Neural progenitor cell (in vitro differentiated cells): ENCODE results near the gene CEP164.

ENCODE experiments used
- EZH2 ChIP-seq: fragments of 200-600 bp; sonication (generic); IDR thresholded peaks from 2 replicates; pipeline ENCODE4 v1.6.1; 2017; ENCODE audit warnings: antibody characterized with exemption, mild to moderate bottlenecking, moderate library complexity
- EZH2phosphoT487 ChIP-seq: fragments of 200-600 bp; sonication (generic); IDR thresholded peaks from 2 replicates; pipeline ENCODE4 v1.6.1; 2017; ENCODE audit warnings: antibody characterized with exemption
- TF ChIP-seq, protein P1 (sequence below): fragments of 200-600 bp; sonication (generic); IDR thresholded peaks from 2 replicates; pipeline ENCODE4 v1.5.1; 2017; ENCODE audit warnings: antibody characterized with exemption, mild to moderate bottlenecking

DNA sequence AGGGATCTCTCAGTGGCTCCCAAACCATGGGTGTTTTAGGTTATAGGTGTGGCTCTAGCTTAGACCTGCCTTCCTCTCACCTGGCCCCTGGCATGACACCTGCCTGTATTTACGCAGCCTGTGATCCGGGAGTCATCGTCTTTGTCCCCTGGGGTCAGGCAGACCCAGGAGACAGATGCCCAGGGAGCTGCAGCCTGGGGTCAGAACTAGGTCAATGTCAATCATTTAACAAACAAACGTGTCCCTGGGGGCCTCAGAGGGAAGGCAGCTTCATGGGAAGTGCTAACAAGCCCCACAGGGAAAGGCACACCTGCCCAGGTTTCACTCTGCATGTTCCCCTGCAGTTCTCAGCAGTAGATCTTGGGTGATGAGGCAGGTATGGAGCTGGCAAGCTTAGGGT is 24.6 kb upstream of the CEP164 start:
- TF ChIP-seq, protein P1, sequence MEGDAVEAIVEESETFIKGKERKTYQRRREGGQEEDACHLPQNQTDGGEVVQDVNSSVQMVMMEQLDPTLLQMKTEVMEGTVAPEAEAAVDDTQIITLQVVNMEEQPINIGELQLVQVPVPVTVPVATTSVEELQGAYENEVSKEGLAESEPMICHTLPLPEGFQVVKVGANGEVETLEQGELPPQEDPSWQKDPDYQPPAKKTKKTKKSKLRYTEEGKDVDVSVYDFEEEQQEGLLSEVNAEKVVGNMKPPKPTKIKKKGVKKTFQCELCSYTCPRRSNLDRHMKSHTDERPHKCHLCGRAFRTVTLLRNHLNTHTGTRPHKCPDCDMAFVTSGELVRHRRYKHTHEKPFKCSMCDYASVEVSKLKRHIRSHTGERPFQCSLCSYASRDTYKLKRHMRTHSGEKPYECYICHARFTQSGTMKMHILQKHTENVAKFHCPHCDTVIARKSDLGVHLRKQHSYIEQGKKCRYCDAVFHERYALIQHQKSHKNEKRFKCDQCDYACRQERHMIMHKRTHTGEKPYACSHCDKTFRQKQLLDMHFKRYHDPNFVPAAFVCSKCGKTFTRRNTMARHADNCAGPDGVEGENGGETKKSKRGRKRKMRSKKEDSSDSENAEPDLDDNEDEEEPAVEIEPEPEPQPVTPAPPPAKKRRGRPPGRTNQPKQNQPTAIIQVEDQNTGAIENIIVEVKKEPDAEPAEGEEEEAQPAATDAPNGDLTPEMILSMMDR: no peak
- TF ChIP-seq EZH2phosphoT487: no peak
- no peak for TF ChIP-seq EZH2
